K562 (cell line): ENCODE results near the gene GOPC. TPM values are rescaled to one million over a fixed set of nuclear protein-coding genes. Genes with fewer than 3 reads are reported as not detected.
A peak's percentile ranks its signal among the peaks of the same experiment; 100 is the strongest.

Experiments used
- ATAC-seq: fragments of 200-7000 bp; cut with Tn5 transposase; 3 replicates; pipeline ENCODE4 v1.9.1; 2020; ENCODE audit warnings: moderate library complexity
- BruUV-seq: library from RNA; stranded (reverse); fragments of 400-500 nt; replicated peaks from 2 replicates; lab custom pipeline; 2021; lab: Mats Ljungman, UMichigan
- CTCF ChIA-PET: fragments of 300-600 bp; formaldehyde crosslinking; extraction: SDS; loops from one replicate; lab custom pipeline; 2021; ENCODE audit warnings: low intra/inter-chr PET ratio; lab: Yijun Ruan, JAX
- POLR2A ChIA-PET: fragments of 300-600, 350-650 bp; sonication (Branson Sonifier 250); formaldehyde crosslinking; extraction: SDS; loops from one replicate; lab custom pipeline; 2021; ENCODE audit warnings: antibody characterized with exemption, inconsistent platforms; lab: Yijun Ruan, JAX
- DNase-seq, 4 experiments: peaks; one replicate each; pipeline versions ENCODE4 v3.0.0 to v3.0.0-alpha.2; 2011 to 2018; ENCODE audit warnings: low spot score in 3 of 4, mixed read lengths in 3 of 4; ENCODE audit errors: extremely low read depth in 1 of 4
- FAIRE-seq: peaks from 2 replicates; lab custom pipeline; 2011; peaks lifted over from hg19 to GRCh38; lab: Jason Lieb, UNC
- H2AFZ ChIP-seq: 2 replicates; pipeline ENCODE4 v1.6.0; 2011; ENCODE audit warnings: low read depth, low read length, control low read depth, inconsistent platforms
- H3K27ac ChIP-seq: fragments of 200-600 bp; 3 replicates; pipeline ENCODE4 v1.8.0; 2011; ENCODE audit warnings: low read depth, mild to moderate bottlenecking, control low read depth, inconsistent platforms, low read length, moderate library complexity, mixed read lengths; ENCODE audit errors: extremely low read depth
- H3K27me3 ChIP-seq, 2 experiments: fragments of 300-600 bp in 1 of 2; 2 replicates in 1 of 2; 3 replicates in 1 of 2; pipeline versions ENCODE4 v1.6.0 to v1.8.0; 2011; ENCODE audit warnings: inconsistent platforms in 2 of 2, low read length in 2 of 2, mild to moderate bottlenecking in 1 of 2, mixed read lengths in 1 of 2, moderate library complexity in 1 of 2; ENCODE audit not compliant: control insufficient read depth in 2 of 2, insufficient read depth in 2 of 2
- H3K36me3 ChIP-seq: fragments of 300-600 bp; 3 replicates; pipeline ENCODE4 v1.8.0; 2011; ENCODE audit warnings: mild to moderate bottlenecking, low read length, inconsistent platforms; ENCODE audit not compliant: control insufficient read depth, insufficient read depth
- H3K4me1 ChIP-seq, 2 experiments: fragments of 200-600 bp in 1 of 2; replicated peaks in 1 of 2; 2 replicates in 1 of 2; 3 replicates in 1 of 2; pipeline versions ENCODE4 v1.5.1 to v1.8.0; 2011; ENCODE audit warnings: inconsistent platforms in 2 of 2, low read length in 2 of 2, mild to moderate bottlenecking in 1 of 2, mixed read lengths in 1 of 2, moderate library complexity in 1 of 2; ENCODE audit not compliant: control insufficient read depth in 2 of 2, insufficient read depth in 2 of 2
- H3K4me2 ChIP-seq: 2 replicates; pipeline ENCODE4 v1.6.1; 2011; ENCODE audit warnings: low read length, control low read depth, inconsistent platforms, mixed read lengths; ENCODE audit not compliant: insufficient read depth
- H3K4me3 ChIP-seq: fragments of 200-600 bp; sonication (generic), shearing (Covaris generic); 2 replicates; pipeline ENCODE4 v1.5.1; 2016; ENCODE audit warnings: control low read depth, inconsistent platforms
- H3K79me2 ChIP-seq: fragments of 200-600 bp; 3 replicates; pipeline ENCODE4 v1.8.0; 2011; ENCODE audit warnings: low read length, inconsistent platforms; ENCODE audit not compliant: control insufficient read depth, insufficient read depth
- H3K9ac ChIP-seq, 2 experiments: 2 replicates each; pipeline versions ENCODE4 v1.6.0 to v1.6.1; 2011; ENCODE audit warnings: low read depth in 2 of 2, low read length in 2 of 2, control low read depth in 1 of 2, inconsistent platforms in 1 of 2, mild to moderate bottlenecking in 1 of 2, mixed read lengths in 1 of 2; ENCODE audit not compliant: insufficient read depth in 1 of 2
- H3K9me1 ChIP-seq: one replicate; pipeline ENCODE4 v1.6.0; 2011; ENCODE audit warnings: inconsistent platforms, mild to moderate bottlenecking, low read length, moderate library complexity; ENCODE audit not compliant: control insufficient read depth, insufficient read depth
- H3K9me3 ChIP-seq: replicated peaks from 2 replicates; pipeline ENCODE4 v1.5.1; 2011; ENCODE audit warnings: low read depth, low read length, inconsistent platforms; ENCODE audit not compliant: control insufficient read depth, insufficient read depth
- H4K20me1 ChIP-seq: replicated peaks from 2 replicates; pipeline ENCODE4 v1.6.1; 2011; ENCODE audit warnings: low read length, inconsistent platforms, mixed read lengths; ENCODE audit not compliant: control insufficient read depth, insufficient read depth
- HES1 ChIP-seq: fragments of 450-650 bp; IDR thresholded peaks from 2 replicates; pipeline ENCODE4 v1.6.1; 2016; ENCODE audit warnings: low read depth, mild to moderate bottlenecking, moderate library complexity
- HNRNPH1 ChIP-seq: fragments of 200-400 bp; formaldehyde crosslinking; optimal IDR thresholded peaks from 2 replicates; pipeline ENCODE3; 2017; ENCODE audit warnings: low read depth, mild to moderate bottlenecking, low read length, moderate library complexity
- ILK ChIP-seq: fragments of 450-650 bp; IDR thresholded peaks from 2 replicates; pipeline ENCODE4 v1.6.1; 2016; ENCODE audit warnings: missing genetic modification characterization, low read depth, mild to moderate bottlenecking, missing compliant biosample characterization, moderate library complexity, borderline replicate concordance
- IRF2 ChIP-seq: sonication (generic); formaldehyde crosslinking; IDR thresholded peaks from 2 replicates; pipeline ENCODE4 v1.8.1; 2022; ENCODE audit warnings: mild to moderate bottlenecking, missing genetic modification reagents
- L3MBTL2 ChIP-seq: fragments of 450-650 bp; IDR thresholded peaks from 2 replicates; pipeline ENCODE4 v1.6.1; 2016; ENCODE audit warnings: mild to moderate bottlenecking, moderate library complexity
- MIER1 ChIP-seq: fragments of 450-650 bp; IDR thresholded peaks from 2 replicates; pipeline ENCODE4 v1.6.1; 2016; ENCODE audit warnings: antibody characterized with exemption, mild to moderate bottlenecking, low read depth
- NFIC ChIP-seq: fragments of 450-650 bp; IDR thresholded peaks from 2 replicates; pipeline ENCODE4 v1.6.1; 2017; ENCODE audit warnings: mild to moderate bottlenecking, inconsistent platforms
- POLR2H ChIP-seq: IDR thresholded peaks from 2 replicates; pipeline ENCODE4 v1.6.1; 2016; ENCODE audit warnings: missing genetic modification characterization, low read depth, mild to moderate bottlenecking, control low read depth, missing compliant biosample characterization, moderate library complexity
- RAD51 ChIP-seq: fragments of 450-650 bp; IDR thresholded peaks from 2 replicates; pipeline ENCODE4 v1.7.1; 2016; ENCODE audit warnings: low read depth, mild to moderate bottlenecking, borderline replicate concordance
- SETDB1 ChIP-seq: IDR thresholded peaks from one replicate; pipeline ENCODE4 v1.6.1; 2012; ENCODE audit warnings: low read length, control low read depth, inconsistent platforms
- SRSF3 ChIP-seq: fragments of 200-400 bp; formaldehyde crosslinking; IDR thresholded peaks from 2 replicates; pipeline ENCODE4 v1.6.1; 2016; ENCODE audit warnings: mild to moderate bottlenecking, low read length, moderate library complexity; ENCODE audit not compliant: insufficient read depth
- STAG1 ChIP-seq: sonication (generic); formaldehyde crosslinking; IDR thresholded peaks from 2 replicates; pipeline ENCODE4 v1.5.0; 2020; ENCODE audit warnings: missing genetic modification reagents, borderline replicate concordance
- SUPT5H ChIP-seq: fragments of 450-650 bp; IDR thresholded peaks from 2 replicates; pipeline ENCODE4 v1.6.1; 2016
- TAF7 ChIP-seq: fragments of 450-650 bp; IDR thresholded peaks from 2 replicates; pipeline ENCODE4 v1.6.1; 2016; ENCODE audit warnings: missing genetic modification characterization, missing compliant biosample characterization
- ZNF518B ChIP-seq: fragments of 250-450 bp; sonication (Bioruptor Pico); IDR thresholded peaks from 2 replicates; pipeline ENCODE4 v1.5.0; 2021; ENCODE audit warnings: mild to moderate bottlenecking, moderate library complexity
- ZNF778 ChIP-seq: fragments of 450-650 bp; formaldehyde crosslinking; IDR thresholded peaks from 2 replicates; pipeline ENCODE4 v1.4.0; 2020; ENCODE audit warnings: mild to moderate bottlenecking, moderate library complexity
- ZNF830 ChIP-seq: fragments of 250-450 bp; sonication (Bioruptor Pico); IDR thresholded peaks from 2 replicates; pipeline ENCODE4 v1.5.0; 2021; ENCODE audit warnings: mild to moderate bottlenecking
- WGBS: fragments of 100-300 bp; shearing (Covaris generic); methylation state at CpG from one replicate; pipeline ENCODE4 v1.1.6; 2016; ENCODE audit warnings: low coverage, mixed read lengths; ENCODE audit not compliant: insufficient coverage; ENCODE audit errors: missing lambda C conversion rate; 5-methylcytosine and 5-hydroxymethylcytosine counted together
- in situ Hi-C: fragments of 300-500 bp; cut with MboI; formaldehyde crosslinking; loops from 4 replicates; pipeline ENCODE4 v1.15.0; 2018; ENCODE audit warnings: inconsistent platforms, mixed read lengths
- intact Hi-C: fragments of 100-400 bp; cut with micrococcal nuclease; formaldehyde crosslinking; loops from 2 replicates; pipeline ENCODE4 v1.14.2; 2022
- polyA plus RNA-seq, 8 experiments: library from polyadenylated mRNA; depleted of rRNA in 4 of 8; stranded (reverse) in 5 of 8; unstranded in 3 of 8; fragments of >200 nt; fragmentation: Nextera tagmentation in 2 of 8; fragmentation: Illumina TruSeq in 1 of 8; extraction: Ambion mirVana in 2 of 8; extraction: Trizol in 1 of 8; gene quantifications; 2 replicates each; pipeline versions ENCODE4 v1.2.1 to v1.2.3, GENCODE V29; 2011 to 2014; ENCODE audit warnings: inconsistent platforms in 1 of 8, missing spikeins in 1 of 8
- total RNA-seq, 7 experiments: library from RNA; depleted of rRNA in 6 of 7; stranded (reverse); fragments of >200 nt in 6 of 7; fragmentation: Illumina TruSeq in 2 of 7; extraction: Trizol in 2 of 7; gene quantifications; 2 replicates each; pipeline versions ENCODE4 v1.2.1 to v1.2.3, GENCODE V29; 2011 to 2021; ENCODE audit warnings: low replicate concordance in 1 of 7

Gene GOPC
- total and polyA plus RNA-seq, 9 of the 15 experiments (the other 6 are each of a cell fraction or from before 2014, with no cell fraction given) = 10.0 to 32.2 (median 25.6) TPM

- H3K9ac ChIP-seq = no peak overlapping the region
- H3K27ac ChIP-seq = no peak overlapping the region
- in situ Hi-C loops (loop anchor here (10.0 kb wide), 1 partner anchor 104 kb away; no protein-coding TSS in a partner anchor), intact Hi-C loops (loop anchor here (5.0 kb wide), 1 partner anchor 212 kb away; no protein-coding TSS in a partner anchor)
- no TSS peak for BruUV-seq
- H3K4me1 ChIP-seq = peaks cover 0 to 6% of the 10 kb centered on the region in 2 experiments; a peak in 2 of 5 replicates
- TF ChIP-seq POLR2H (tag) = no peak
- TF ChIP-seq NFIC = peak; percentile 15; the same call in 1 of the 2 replicates
- TF ChIP-seq HES1 = no peak
- no peak for TF ChIP-seq IRF2
- no peak for TF ChIP-seq STAG1 (CRISPR knock-in tag)
- peak; percentile 41; the same call in 1 of the 2 replicates for TF ChIP-seq SUPT5H
- TF ChIP-seq ZNF518B = no peak
- TF ChIP-seq L3MBTL2 = no peak
- TF ChIP-seq ZNF830 (CRISPR knock-in tag) = no peak
- TF ChIP-seq MIER1 = no peak
- no peak for TF ChIP-seq SETDB1
- TF ChIP-seq ILK (tag) = no peak
- TF ChIP-seq TAF7 (tag) = no peak
- TF ChIP-seq RAD51 = no peak
- no peak for TF ChIP-seq ZNF778
- TF ChIP-seq HNRNPH1 = no peak
- no peak for TF ChIP-seq SRSF3
- ATAC-seq (no peak), FAIRE-seq (no peak), DNase-seq (peak in 1 of 4 experiments; percentile 2)
- no peak overlapping the region for H2AFZ ChIP-seq
- H3K9me3 ChIP-seq = no peaks in the 10 kb centered on the region
- H3K9me1 ChIP-seq = no peaks in the 10 kb centered on the region
- ChIA-PET POLR2A (interaction anchor here (2.0 kb wide), 1 partner anchor 10 kb away, joined by 8 read pairs; no protein-coding TSS in a partner anchor), CTCF (no interaction called here)
- H3K4me3 ChIP-seq = no peak overlapping the region
- 76% methylated on average over 4 of the region's 4 CpGs for whole genome bisulfite sequencing
- H4K20me1 ChIP-seq = no peaks in the 10 kb centered on the region
- H3K4me2 ChIP-seq = no peak overlapping the region
- peaks cover 28% of the 10 kb centered on the region; the same call in 2 of the 3 replicates for H3K36me3 ChIP-seq
- H3K27me3 ChIP-seq = no peaks in the 10 kb centered on the region
- no peaks in the 10 kb centered on the region for H3K79me2 ChIP-seq
These were observed 43.5 kb downstream of the GOPC start for GRCh38 chr6:117558818-117559217.
